ENCODE results near the gene BOC. TPM values are rescaled to one million over a fixed set of nuclear protein-coding genes. Genes with fewer than 3 reads are reported as not detected.

Gene BOC
- total and polyA plus RNA-seq, 2 of the 4 experiments (the other 2 are of a cell fraction), result 6.8 to 15.2 TPM

DNA sequence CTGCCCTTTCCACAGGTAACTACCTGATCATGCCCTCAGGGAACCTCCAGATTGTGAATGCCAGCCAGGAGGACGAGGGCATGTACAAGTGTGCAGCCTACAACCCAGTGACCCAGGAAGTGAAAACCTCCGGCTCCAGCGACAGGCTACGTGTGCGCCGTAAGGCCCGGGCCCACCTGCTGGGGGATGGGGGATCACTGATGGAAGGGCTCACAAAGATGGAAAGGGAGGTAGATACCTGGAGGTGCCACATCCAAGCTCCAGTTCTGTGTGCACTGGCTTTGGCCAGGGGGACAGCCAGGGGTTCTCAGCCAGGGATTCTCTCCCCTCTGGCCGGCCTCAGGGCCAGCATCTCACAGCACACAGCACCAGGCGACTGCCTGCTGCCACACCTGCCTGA lies 59.4 kb downstream of the BOC start:
- H4K5ac ChIP-seq (ENCODE audit: low read depth, low read length), result no peak overlapping the region
- BruUV-seq (replicated peaks), result no TSS peak
- H4K20me1 ChIP-seq (ENCODE audit: insufficient read depth, low read length), result no peaks in the 10 kb centered on the region; the same call in 1 of the 2 replicates
- H3K4me2 ChIP-seq (ENCODE audit: low read depth, low read length), result no peak overlapping the region
- no peak overlapping the region for H4K8ac ChIP-seq (ENCODE audit: low read depth in 2 of 2, low read length in 2 of 2)
- H3K9ac ChIP-seq (ENCODE audit: low read depth, low read length), result no peak overlapping the region
- ChIA-PET CTCF (interaction anchor here (1.0 kb wide), 1 partner anchor 18 kb away, joined by 3 read pairs; no protein-coding TSS in a partner anchor), POLR2A (ENCODE audit: unreplicated experiment) (no interaction called here)
- H3K9me1 ChIP-seq (ENCODE audit: insufficient read depth, low read length), result 0 out of 2 replicates have a peak, but pooled peaks cover 5% of the 10 kb centered on the region
- no peak overlapping the region for H2BK20ac ChIP-seq (ENCODE audit: low read depth, low read length)
- H2AK5ac ChIP-seq (ENCODE audit: low read depth, low read length), result no peak overlapping the region
- H2BK5ac ChIP-seq (ENCODE audit: low read depth, low read length, poor library complexity, severe bottlenecking), result no peak overlapping the region
- DNase-seq, result no peak
- dilution Hi-C loops (cut with HindIII; ENCODE audit: low sequenced_read_pairs, unreplicated experiment) (no loop called here), in situ Hi-C loops (cut with MboI; ENCODE audit: low sequenced_read_pairs) (no loop called here), intact Hi-C loops (cut with micrococcal nuclease) (no loop called here)
- no peak overlapping the region for H2AK9ac ChIP-seq (replicated peaks; ENCODE audit: low read depth, low read length, poor library complexity)
- no peak overlapping the region for H2BK15ac ChIP-seq (ENCODE audit: low read depth, low read length)
- H2BK120ac ChIP-seq (ENCODE audit: low read depth, low read length), result no peak overlapping the region
- H3K18ac ChIP-seq (ENCODE audit: low read depth, low read length), result no peak overlapping the region
- H3K27me3 ChIP-seq (ENCODE audit: control insufficient read depth, insufficient read depth, low read length), result peaks cover 4% of the 10 kb centered on the region; the same call in 1 of the 2 replicates
- no peaks in the 10 kb centered on the region for H3K9me3 ChIP-seq (ENCODE audit: control insufficient read depth, insufficient read depth, low read length)
- no peak for ATAC-seq (ENCODE audit: low read depth)
- H3K56ac ChIP-seq (ENCODE audit: extremely low read depth, insufficient read depth, low read length), result no peak overlapping the region
- H4K91ac ChIP-seq (ENCODE audit: insufficient read depth, low read depth, low read length), result no peak overlapping the region
- no peak overlapping the region for H3K27ac ChIP-seq (ENCODE audit: insufficient read depth, low read length)
- peaks cover 3% of the 10 kb centered on the region; the same call in 1 of the 2 replicates for H3K4me1 ChIP-seq (ENCODE audit: control insufficient read depth, insufficient read depth, low read length)
- no peak for TF ChIP-seq RFX5 (IDR thresholded peaks at IDR 0.05; ENCODE audit: low read depth, low read length)
- TF ChIP-seq SMC3 (IDR thresholded peaks at IDR 0.05; ENCODE audit: low read depth, low read length), result no peak
- no peak for TF ChIP-seq FOS (IDR thresholded peaks at IDR 0.05; ENCODE audit: low read depth, low read length)
- no peak for TF ChIP-seq POLR2A (IDR thresholded peaks at IDR 0.05; ENCODE audit: low read depth, low read length)
- H3K14ac ChIP-seq (replicated peaks; ENCODE audit: low read depth, low read length), result no peak overlapping the region
- WGBS, 2 experiments (ENCODE audit: extremely low coverage in 2 of 2, insufficient read length in 1 of 2), result no CpG with 5 or more reads among the region's 9 CpGs
- H3K4me3 ChIP-seq (ENCODE audit: insufficient read depth, low read depth, low read length), result no peak overlapping the region
- peaks cover 49% of the 10 kb centered on the region for H3K36me3 ChIP-seq (ENCODE audit: control insufficient read depth, insufficient read depth, low read length)
- no peak overlapping the region for H2AFZ ChIP-seq (replicated peaks; ENCODE audit: low read length, poor library complexity)
- H3K23ac ChIP-seq (ENCODE audit: low read depth, low read length), result no peak overlapping the region
- H3K4ac ChIP-seq (ENCODE audit: low read depth, low read length), result no peak overlapping the region
- H3K79me1 ChIP-seq (ENCODE audit: low read depth in 1 of 2, low read length in 2 of 2), result no peaks in the 10 kb centered on the region
